K562 (cell line): ENCODE measurements around the gene IL15RA. TPM values are rescaled to one million over a fixed set of nuclear protein-coding genes. Genes with fewer than 3 reads are reported as not detected.

Experiments used
- NEUROD1 ChIP-seq: fragments of 150-350 bp; IDR thresholded peaks from 2 replicates; pipeline ENCODE4 v1.6.1; 2014; ENCODE audit warnings: borderline replicate concordance, low read length, low read depth; ENCODE audit not compliant: partially characterized antibody
- NFIC ChIP-seq: fragments of 450-650 bp; IDR thresholded peaks from 2 replicates; pipeline ENCODE4 v1.6.1; 2017; ENCODE audit warnings: mild to moderate bottlenecking, inconsistent platforms
- SRSF7 ChIP-seq: fragments of 200-400 bp; formaldehyde crosslinking; optimal IDR thresholded peaks from 2 replicates; pipeline ENCODE3; 2017; ENCODE audit warnings: mild to moderate bottlenecking, low read depth, low read length
- TAF1 ChIP-seq: IDR thresholded peaks from 2 replicates; pipeline ENCODE4 v1.6.1; 2011; ENCODE audit warnings: mild to moderate bottlenecking, low read length, moderate library complexity; ENCODE audit not compliant: insufficient read depth, control insufficient read depth, severe bottlenecking; ENCODE audit errors: extremely low read depth
- YY1 ChIP-seq, 3 experiments: IDR thresholded peaks; 2 replicates each; pipeline ENCODE4 v1.6.1; 2011; ENCODE audit warnings: low read length in 2 of 3, mild to moderate bottlenecking in 2 of 3, moderate library complexity in 2 of 3, borderline replicate concordance in 1 of 3, control low read depth in 1 of 3, low read depth in 1 of 3; ENCODE audit not compliant: insufficient read depth in 3 of 3, insufficient replicate concordance in 2 of 3, control insufficient read depth in 1 of 3, insufficient read length in 1 of 3; ENCODE audit errors: extremely low read depth in 1 of 3
- ZNF197 ChIP-seq: fragments of 200-800 bp; sonication (Bioruptor generic); IDR thresholded peaks from 2 replicates; pipeline ENCODE4 v1.6.1; 2016; ENCODE audit warnings: low read depth, missing genetic modification characterization, missing compliant biosample characterization
- polyA plus RNA-seq, 8 experiments: library from polyadenylated mRNA; depleted of rRNA in 4 of 8; stranded (reverse) in 5 of 8; unstranded in 3 of 8; fragments of >200 nt; fragmentation: Nextera tagmentation in 2 of 8; fragmentation: Illumina TruSeq in 1 of 8; extraction: Ambion mirVana in 2 of 8; extraction: Trizol in 1 of 8; gene quantifications; 2 replicates each; pipeline versions ENCODE4 v1.2.1 to v1.2.3, GENCODE V29; 2011 to 2014; ENCODE audit warnings: inconsistent platforms in 1 of 8, missing spikeins in 1 of 8
- total RNA-seq, 7 experiments: library from RNA; depleted of rRNA in 6 of 7; stranded (reverse); fragments of >200 nt in 6 of 7; fragmentation: Illumina TruSeq in 2 of 7; extraction: Trizol in 2 of 7; gene quantifications; 2 replicates each; pipeline versions ENCODE4 v1.2.1 to v1.2.3, GENCODE V29; 2011 to 2021; ENCODE audit warnings: low replicate concordance in 1 of 7
- TF ChIP-seq, protein P1 (sequence below): sonication (generic); formaldehyde crosslinking; IDR thresholded peaks from 2 replicates; pipeline ENCODE4 v1.8.1; 2023; ENCODE audit warnings: missing genetic modification reagents, mild to moderate bottlenecking, borderline replicate concordance
- TF ChIP-seq, protein P2 (sequence below): fragments of 250-450 bp; sonication (Bioruptor Pico); IDR thresholded peaks from 2 replicates; pipeline ENCODE4 v1.4.0; 2020; ENCODE audit warnings: mild to moderate bottlenecking, moderate library complexity
- TF ChIP-seq, protein P3 (sequence below), 3 experiments: fragments of 200-800 bp in 1 of 3; fragments of 250-450 bp in 1 of 3; fragments of 450-650 bp in 1 of 3; sonication (Bioruptor Pico) in 1 of 3; sonication (Bioruptor generic) in 1 of 3; formaldehyde crosslinking in 1 of 3; IDR thresholded peaks; 2 replicates each; pipeline versions ENCODE4 v1.6.1 to v1.8.0; 2016 to 2022; ENCODE audit warnings: mild to moderate bottlenecking in 2 of 3, missing genetic modification characterization in 2 of 3, missing compliant biosample characterization in 1 of 3, moderate library complexity in 1 of 3
- TF ChIP-seq, protein P4 (sequence below): sonication (generic); formaldehyde crosslinking; IDR thresholded peaks from 2 replicates; pipeline ENCODE4 v1.8.1; 2022; ENCODE audit warnings: missing genetic modification reagents
- TF ChIP-seq, protein P5 (sequence below): fragments of 450-650 bp; IDR thresholded peaks from 2 replicates; pipeline ENCODE4 v1.6.1; 2016; ENCODE audit warnings: low read depth, mild to moderate bottlenecking, moderate library complexity

The IL15RA gene
- total and polyA plus RNA-seq, 9 of the 15 experiments (the other 6 are each of a cell fraction or from before 2014, with no cell fraction given), result 1.2 to 11.7 (median 8.0) TPM

DNA sequence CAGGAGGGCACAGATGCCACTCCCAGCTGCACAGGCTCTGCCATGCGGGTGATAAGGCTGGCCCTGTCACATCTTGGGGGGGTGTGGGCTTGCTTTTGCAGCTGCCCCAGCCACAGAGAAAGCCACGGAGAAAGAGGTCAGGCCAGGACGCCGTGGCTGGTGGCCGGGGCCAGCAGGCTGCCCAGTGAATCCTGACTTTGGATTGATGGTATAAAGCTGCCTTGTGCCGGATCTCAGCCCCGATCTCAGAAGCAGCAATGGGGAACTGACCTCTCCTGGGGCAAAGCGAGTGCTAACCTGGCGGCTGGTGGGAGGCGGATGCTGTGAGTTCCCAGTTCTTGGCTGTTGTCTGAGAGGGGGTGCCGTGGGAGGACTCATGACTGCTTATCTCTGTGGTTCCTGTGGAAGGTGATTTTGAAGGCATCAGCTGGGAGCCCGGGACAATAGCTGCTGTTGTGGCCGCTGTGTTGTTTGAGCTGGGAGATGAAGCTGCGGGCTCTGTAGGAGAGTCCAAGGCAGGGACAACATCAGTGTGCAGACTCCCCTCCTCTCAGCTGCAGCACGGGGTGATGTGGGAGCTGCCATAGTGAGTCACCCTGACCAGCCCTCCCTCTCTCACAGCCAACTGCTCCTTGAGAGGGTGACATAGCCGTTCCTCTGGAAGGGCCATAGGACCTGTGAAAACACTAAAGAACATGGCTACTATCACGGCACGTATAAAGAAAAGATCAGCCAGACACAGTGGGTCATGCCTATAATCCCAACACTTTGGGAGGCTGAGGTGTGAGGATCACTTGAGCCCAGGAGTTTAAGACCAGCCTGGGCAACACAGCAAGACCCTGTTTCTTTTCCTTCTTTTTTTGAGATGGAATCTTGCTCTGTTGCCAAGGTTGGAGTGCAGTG, 17.0 kb downstream of the IL15RA start (continued):
- TF ChIP-seq, protein P1, sequence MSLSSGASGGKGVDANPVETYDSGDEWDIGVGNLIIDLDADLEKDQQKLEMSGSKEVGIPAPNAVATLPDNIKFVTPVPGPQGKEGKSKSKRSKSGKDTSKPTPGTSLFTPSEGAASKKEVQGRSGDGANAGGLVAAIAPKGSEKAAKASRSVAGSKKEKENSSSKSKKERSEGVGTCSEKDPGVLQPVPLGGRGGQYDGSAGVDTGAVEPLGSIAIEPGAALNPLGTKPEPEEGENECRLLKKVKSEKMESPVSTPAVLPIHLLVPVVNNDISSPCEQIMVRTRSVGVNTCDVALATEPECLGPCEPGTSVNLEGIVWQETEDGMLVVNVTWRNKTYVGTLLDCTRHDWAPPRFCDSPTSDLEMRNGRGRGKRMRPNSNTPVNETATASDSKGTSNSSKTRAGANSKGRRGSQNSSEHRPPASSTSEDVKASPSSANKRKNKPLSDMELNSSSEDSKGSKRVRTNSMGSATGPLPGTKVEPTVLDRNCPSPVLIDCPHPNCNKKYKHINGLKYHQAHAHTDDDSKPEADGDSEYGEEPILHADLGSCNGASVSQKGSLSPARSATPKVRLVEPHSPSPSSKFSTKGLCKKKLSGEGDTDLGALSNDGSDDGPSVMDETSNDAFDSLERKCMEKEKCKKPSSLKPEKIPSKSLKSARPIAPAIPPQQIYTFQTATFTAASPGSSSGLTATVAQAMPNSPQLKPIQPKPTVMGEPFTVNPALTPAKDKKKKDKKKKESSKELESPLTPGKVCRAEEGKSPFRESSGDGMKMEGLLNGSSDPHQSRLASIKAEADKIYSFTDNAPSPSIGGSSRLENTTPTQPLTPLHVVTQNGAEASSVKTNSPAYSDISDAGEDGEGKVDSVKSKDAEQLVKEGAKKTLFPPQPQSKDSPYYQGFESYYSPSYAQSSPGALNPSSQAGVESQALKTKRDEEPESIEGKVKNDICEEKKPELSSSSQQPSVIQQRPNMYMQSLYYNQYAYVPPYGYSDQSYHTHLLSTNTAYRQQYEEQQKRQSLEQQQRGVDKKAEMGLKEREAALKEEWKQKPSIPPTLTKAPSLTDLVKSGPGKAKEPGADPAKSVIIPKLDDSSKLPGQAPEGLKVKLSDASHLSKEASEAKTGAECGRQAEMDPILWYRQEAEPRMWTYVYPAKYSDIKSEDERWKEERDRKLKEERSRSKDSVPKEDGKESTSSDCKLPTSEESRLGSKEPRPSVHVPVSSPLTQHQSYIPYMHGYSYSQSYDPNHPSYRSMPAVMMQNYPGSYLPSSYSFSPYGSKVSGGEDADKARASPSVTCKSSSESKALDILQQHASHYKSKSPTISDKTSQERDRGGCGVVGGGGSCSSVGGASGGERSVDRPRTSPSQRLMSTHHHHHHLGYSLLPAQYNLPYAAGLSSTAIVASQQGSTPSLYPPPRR (CRISPR knock-in tag), result no peak
- no peak for TF ChIP-seq NEUROD1
- TF ChIP-seq NFIC, result no peak
- TF ChIP-seq, protein P2, sequence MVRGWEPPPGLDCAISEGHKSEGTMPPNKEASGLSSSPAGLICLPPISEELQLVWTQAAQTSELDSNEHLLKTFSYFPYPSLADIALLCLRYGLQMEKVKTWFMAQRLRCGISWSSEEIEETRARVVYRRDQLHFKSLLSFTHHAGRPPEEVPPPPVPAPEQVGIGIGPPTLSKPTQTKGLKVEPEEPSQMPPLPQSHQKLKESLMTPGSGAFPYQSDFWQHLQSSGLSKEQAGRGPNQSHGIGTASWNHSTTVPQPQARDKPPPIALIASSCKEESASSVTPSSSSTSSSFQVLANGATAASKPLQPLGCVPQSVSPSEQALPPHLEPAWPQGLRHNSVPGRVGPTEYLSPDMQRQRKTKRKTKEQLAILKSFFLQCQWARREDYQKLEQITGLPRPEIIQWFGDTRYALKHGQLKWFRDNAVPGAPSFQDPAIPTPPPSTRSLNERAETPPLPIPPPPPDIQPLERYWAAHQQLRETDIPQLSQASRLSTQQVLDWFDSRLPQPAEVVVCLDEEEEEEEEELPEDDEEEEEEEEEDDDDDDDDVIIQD (CRISPR knock-in tag), result no peak
- no peak for TF ChIP-seq SRSF7
- no peak for TF ChIP-seq TAF1
- TF ChIP-seq, protein P3, sequence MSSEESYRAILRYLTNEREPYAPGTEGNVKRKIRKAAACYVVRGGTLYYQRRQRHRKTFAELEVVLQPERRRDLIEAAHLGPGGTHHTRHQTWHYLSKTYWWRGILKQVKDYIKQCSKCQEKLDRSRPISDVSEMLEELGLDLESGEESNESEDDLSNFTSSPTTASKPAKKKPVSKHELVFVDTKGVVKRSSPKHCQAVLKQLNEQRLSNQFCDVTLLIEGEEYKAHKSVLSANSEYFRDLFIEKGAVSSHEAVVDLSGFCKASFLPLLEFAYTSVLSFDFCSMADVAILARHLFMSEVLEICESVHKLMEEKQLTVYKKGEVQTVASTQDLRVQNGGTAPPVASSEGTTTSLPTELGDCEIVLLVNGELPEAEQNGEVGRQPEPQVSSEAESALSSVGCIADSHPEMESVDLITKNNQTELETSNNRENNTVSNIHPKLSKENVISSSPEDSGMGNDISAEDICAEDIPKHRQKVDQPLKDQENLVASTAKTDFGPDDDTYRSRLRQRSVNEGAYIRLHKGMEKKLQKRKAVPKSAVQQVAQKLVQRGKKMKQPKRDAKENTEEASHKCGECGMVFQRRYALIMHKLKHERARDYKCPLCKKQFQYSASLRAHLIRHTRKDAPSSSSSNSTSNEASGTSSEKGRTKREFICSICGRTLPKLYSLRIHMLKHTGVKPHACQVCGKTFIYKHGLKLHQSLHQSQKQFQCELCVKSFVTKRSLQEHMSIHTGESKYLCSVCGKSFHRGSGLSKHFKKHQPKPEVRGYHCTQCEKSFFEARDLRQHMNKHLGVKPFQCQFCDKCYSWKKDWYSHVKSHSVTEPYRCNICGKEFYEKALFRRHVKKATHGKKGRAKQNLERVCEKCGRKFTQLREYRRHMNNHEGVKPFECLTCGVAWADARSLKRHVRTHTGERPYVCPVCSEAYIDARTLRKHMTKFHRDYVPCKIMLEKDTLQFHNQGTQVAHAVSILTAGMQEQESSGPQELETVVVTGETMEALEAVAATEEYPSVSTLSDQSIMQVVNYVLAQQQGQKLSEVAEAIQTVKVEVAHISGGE (CRISPR knock-in tag; IDR thresholded peaks at IDR 0.05), result 0 out of 6 replicates have a peak, but pooled peaks of 1 of the 3 experiments have one; percentile 21
- TF ChIP-seq, protein P4, sequence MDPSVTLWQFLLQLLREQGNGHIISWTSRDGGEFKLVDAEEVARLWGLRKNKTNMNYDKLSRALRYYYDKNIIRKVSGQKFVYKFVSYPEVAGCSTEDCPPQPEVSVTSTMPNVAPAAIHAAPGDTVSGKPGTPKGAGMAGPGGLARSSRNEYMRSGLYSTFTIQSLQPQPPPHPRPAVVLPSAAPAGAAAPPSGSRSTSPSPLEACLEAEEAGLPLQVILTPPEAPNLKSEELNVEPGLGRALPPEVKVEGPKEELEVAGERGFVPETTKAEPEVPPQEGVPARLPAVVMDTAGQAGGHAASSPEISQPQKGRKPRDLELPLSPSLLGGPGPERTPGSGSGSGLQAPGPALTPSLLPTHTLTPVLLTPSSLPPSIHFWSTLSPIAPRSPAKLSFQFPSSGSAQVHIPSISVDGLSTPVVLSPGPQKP (CRISPR knock-in tag), result no peak
- peak in 1 of 3 experiments; percentile 35 for TF ChIP-seq YY1 (IDR thresholded peaks at IDR 0.05; ENCODE audit: borderline replicate concordance in 1 of 3, control insufficient read depth in 1 of 3, extremely low read depth in 1 of 3, insufficient read depth in 3 of 3, insufficient read length in 1 of 3, insufficient replicate concordance in 2 of 3, low read depth in 1 of 3, low read length in 2 of 3)
- TF ChIP-seq ZNF197 (CRISPR knock-in tag), result no peak
- TF ChIP-seq, protein P5, sequence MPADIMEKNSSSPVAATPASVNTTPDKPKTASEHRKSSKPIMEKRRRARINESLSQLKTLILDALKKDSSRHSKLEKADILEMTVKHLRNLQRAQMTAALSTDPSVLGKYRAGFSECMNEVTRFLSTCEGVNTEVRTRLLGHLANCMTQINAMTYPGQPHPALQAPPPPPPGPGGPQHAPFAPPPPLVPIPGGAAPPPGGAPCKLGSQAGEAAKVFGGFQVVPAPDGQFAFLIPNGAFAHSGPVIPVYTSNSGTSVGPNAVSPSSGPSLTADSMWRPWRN, result no peak
